GM06990 (cell line): ENCODE results near the gene ARHGAP12.

Source experiments
- DNase-seq: peaks from one replicate; pipeline ENCODE4 v3.0.0-alpha.2; 2011; ENCODE audit not compliant: insufficient read length; ENCODE audit errors: extremely low read depth
- H3K27me3 ChIP-seq: replicated peaks from 2 replicates; pipeline ENCODE4 v1.6.0; 2011; ENCODE audit warnings: low read length; ENCODE audit not compliant: control insufficient read depth, insufficient read depth
- H3K36me3 ChIP-seq: 2 replicates; pipeline ENCODE4 v1.5.1; 2011; ENCODE audit warnings: low read length; ENCODE audit not compliant: control insufficient read depth, insufficient read depth
- H3K4me3 ChIP-seq: replicated peaks from 2 replicates; pipeline ENCODE4 v1.5.1; 2011; ENCODE audit warnings: low read depth, mild to moderate bottlenecking, control low read depth, low read length
- CTCF ChIP-seq: IDR thresholded peaks from 2 replicates; pipeline ENCODE4 v1.5.1; 2011; ENCODE audit warnings: low read length, control low read depth, mild to moderate bottlenecking, inconsistent platforms; ENCODE audit not compliant: insufficient read depth, poor library complexity, severe bottlenecking

Gene ARHGAP12

GRCh38 chr10:31927565-31927883 lies 1.1 kb downstream of the ARHGAP12 start:
- peak overlapping the region; percentile 89 for H3K4me3 ChIP-seq
- TF ChIP-seq CTCF: no peak
- no peaks in the 10 kb centered on the region for H3K36me3 ChIP-seq
- H3K27me3 ChIP-seq: no peaks in the 10 kb centered on the region
- DNase-seq: no peak

GRCh38 chr10:31926765-31927564 lies 1.7 kb downstream of the ARHGAP12 start:
- Histone ChIP-seq H3K4me3 (peak overlapping the region; percentile 89), H3K36me3 (no peaks in the 10 kb centered on the region), H3K27me3 (no peaks in the 10 kb centered on the region)
- DNase-seq: no peak
- no peak for TF ChIP-seq CTCF

GRCh38 chr10:31926160-31926559 lies 2.5 kb downstream of the ARHGAP12 start:
- no peaks in the 10 kb centered on the region for H3K27me3 ChIP-seq
- no peak for TF ChIP-seq CTCF
- H3K4me3 ChIP-seq: no peak overlapping the region
- no peaks in the 10 kb centered on the region for H3K36me3 ChIP-seq
- no peak for DNase-seq

- no peak for DNase-seq
- H3K36me3 ChIP-seq: no peaks in the 10 kb centered on the region
- TF ChIP-seq CTCF: no peak
- H3K4me3 ChIP-seq: no peak overlapping the region
- no peaks in the 10 kb centered on the region for H3K27me3 ChIP-seq
Observed at GRCh38 chr10:31924833-31925232, 3.8 kb downstream of the ARHGAP12 start.

- no peak for DNase-seq
- H3K36me3 ChIP-seq: no peaks in the 10 kb centered on the region
- TF ChIP-seq CTCF: no peak
- no peak overlapping the region for H3K4me3 ChIP-seq
- H3K27me3 ChIP-seq: no peaks in the 10 kb centered on the region
Observed at GRCh38 chr10:31923389-31923788, 5.2 kb downstream of the ARHGAP12 start.

GRCh38 chr10:31921031-31921430 lies 7.6 kb downstream of the ARHGAP12 start:
- peak; percentile 24 for DNase-seq
- Histone ChIP-seq H3K27me3 (no peaks in the 10 kb centered on the region), H3K4me3 (no peak overlapping the region), H3K36me3 (no peaks in the 10 kb centered on the region)
- TF ChIP-seq CTCF: no peak
